ENCODE measurements around the gene RBM28. TPM values are rescaled to one million over a fixed set of nuclear protein-coding genes. Genes with fewer than 3 reads are reported as not detected.

Gene RBM28
- polyA plus RNA-seq, 1 donor (not counting 4 experiments of a cell fraction or from before 2014, with no cell fraction given): 36.4 TPM

- no peak for FAIRE-seq
Observed at GRCh38 chr7:128303643-128304042, 40.1 kb downstream of the RBM28 start.

DNA sequence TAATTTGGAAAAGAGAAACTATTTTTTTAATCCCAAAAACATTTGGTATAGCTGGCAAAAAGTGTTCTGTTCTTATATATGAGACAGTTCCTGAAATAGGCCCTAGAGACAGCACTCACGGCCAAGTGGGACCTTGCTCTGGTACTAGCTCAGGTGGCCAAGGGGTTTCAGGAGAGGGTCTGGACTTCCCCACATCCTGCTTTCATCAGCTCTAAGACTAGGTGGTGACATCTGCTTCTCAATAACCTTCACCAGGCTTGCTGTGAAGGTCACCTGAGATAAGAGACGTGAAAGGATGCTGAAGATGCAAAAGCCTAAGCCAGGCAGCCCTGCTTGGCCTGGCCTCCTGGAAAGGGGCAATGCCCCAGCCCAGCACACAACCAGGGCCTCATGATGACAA is 40.6 kb downstream of the RBM28 start:
- Histone ChIP-seq H3K9me1 (ENCODE audit: control insufficient read depth, extremely low read depth, insufficient read depth, low read length) (no peaks in the 10 kb centered on the region), H3K4me3 (ENCODE audit: control insufficient read depth in 2 of 3, extremely low read depth in 1 of 3, insufficient read depth in 2 of 3, low read depth in 1 of 3, low read length in 3 of 3) (no peak overlapping the region), H3K79me2 (ENCODE audit: control insufficient read depth, insufficient read depth, low read length) (no peaks in the 10 kb centered on the region), H3K4me1 (ENCODE audit: control insufficient read depth, extremely low read depth, insufficient read depth, low read length) (no peaks in the 10 kb centered on the region), H3K36me3 (ENCODE audit: control insufficient read depth in 2 of 2, extremely low read depth in 1 of 2, insufficient read depth in 2 of 2, low read length in 2 of 2) (peaks cover 16 to 22% of the 10 kb centered on the region in 2 experiments), H2AFZ (ENCODE audit: control insufficient read depth, low read length) (no peak overlapping the region), H3K9ac (ENCODE audit: control insufficient read depth, extremely low read depth, insufficient read depth, low read length) (no peak overlapping the region), H3K4me2 (ENCODE audit: control insufficient read depth, extremely low read depth, insufficient read depth, low read depth, low read length) (no peak overlapping the region), H3K9me3 (ENCODE audit: control insufficient read depth, low read depth, low read length) (no peaks in the 10 kb centered on the region), H4K20me1 (ENCODE audit: control insufficient read depth, extremely low read depth, insufficient read depth, low read length) (no peaks in the 10 kb centered on the region), H3K27me3 (ENCODE audit: control insufficient read depth, extremely low read depth, insufficient read depth, low read length) (no peaks in the 10 kb centered on the region), H3K27ac (ENCODE audit: control insufficient read depth, insufficient read depth, low read length) (no peak overlapping the region)
- dilution Hi-C loops (cut with MboI; ENCODE audit: extremely low pct_ligation_motif_present, low sequenced_read_pairs): no loop called here
- DNase-seq (ENCODE audit: low read depth, low spot score): no peak
- no peak for TF ChIP-seq EZH2 (IDR thresholded peaks at IDR 0.05; ENCODE audit: low read length)
- TF ChIP-seq, protein P1, sequence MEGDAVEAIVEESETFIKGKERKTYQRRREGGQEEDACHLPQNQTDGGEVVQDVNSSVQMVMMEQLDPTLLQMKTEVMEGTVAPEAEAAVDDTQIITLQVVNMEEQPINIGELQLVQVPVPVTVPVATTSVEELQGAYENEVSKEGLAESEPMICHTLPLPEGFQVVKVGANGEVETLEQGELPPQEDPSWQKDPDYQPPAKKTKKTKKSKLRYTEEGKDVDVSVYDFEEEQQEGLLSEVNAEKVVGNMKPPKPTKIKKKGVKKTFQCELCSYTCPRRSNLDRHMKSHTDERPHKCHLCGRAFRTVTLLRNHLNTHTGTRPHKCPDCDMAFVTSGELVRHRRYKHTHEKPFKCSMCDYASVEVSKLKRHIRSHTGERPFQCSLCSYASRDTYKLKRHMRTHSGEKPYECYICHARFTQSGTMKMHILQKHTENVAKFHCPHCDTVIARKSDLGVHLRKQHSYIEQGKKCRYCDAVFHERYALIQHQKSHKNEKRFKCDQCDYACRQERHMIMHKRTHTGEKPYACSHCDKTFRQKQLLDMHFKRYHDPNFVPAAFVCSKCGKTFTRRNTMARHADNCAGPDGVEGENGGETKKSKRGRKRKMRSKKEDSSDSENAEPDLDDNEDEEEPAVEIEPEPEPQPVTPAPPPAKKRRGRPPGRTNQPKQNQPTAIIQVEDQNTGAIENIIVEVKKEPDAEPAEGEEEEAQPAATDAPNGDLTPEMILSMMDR (optimal IDR thresholded peaks at IDR 0.05 in 1 of 3, IDR thresholded peaks at IDR 0.05 in 1 of 3, conservative IDR thresholded peaks at IDR 0.05 in 1 of 3; ENCODE audit: extremely low read depth in 1 of 3, insufficient read depth in 2 of 3, low read length in 3 of 3): no peak
- no peak for FAIRE-seq

More at GRCh38 chr7:128303643-128304042, 40.1 kb downstream of the RBM28 start:
- no peak overlapping the region for H3K27ac ChIP-seq (ENCODE audit: control insufficient read depth, insufficient read depth, low read length)
- peaks cover 19 to 22% of the 10 kb centered on the region in 2 experiments for H3K36me3 ChIP-seq (ENCODE audit: control insufficient read depth in 2 of 2, extremely low read depth in 1 of 2, insufficient read depth in 2 of 2, low read length in 2 of 2)
- no peak overlapping the region for H3K4me3 ChIP-seq (ENCODE audit: control insufficient read depth in 2 of 3, extremely low read depth in 1 of 3, insufficient read depth in 2 of 3, low read depth in 1 of 3, low read length in 3 of 3)
- H3K4me1 ChIP-seq (ENCODE audit: control insufficient read depth, extremely low read depth, insufficient read depth, low read length): no peaks in the 10 kb centered on the region
- TF ChIP-seq, protein P1 (optimal IDR thresholded peaks at IDR 0.05 in 1 of 3, IDR thresholded peaks at IDR 0.05 in 1 of 3, conservative IDR thresholded peaks at IDR 0.05 in 1 of 3; ENCODE audit: extremely low read depth in 1 of 3, insufficient read depth in 2 of 3, low read length in 3 of 3): no peak
- no peak for TF ChIP-seq EZH2 (IDR thresholded peaks at IDR 0.05; ENCODE audit: low read length)
- H2AFZ ChIP-seq (ENCODE audit: control insufficient read depth, low read length): no peak overlapping the region
- H3K9ac ChIP-seq (ENCODE audit: control insufficient read depth, extremely low read depth, insufficient read depth, low read length): no peak overlapping the region
- H3K9me3 ChIP-seq (ENCODE audit: control insufficient read depth, low read depth, low read length): no peaks in the 10 kb centered on the region
- no peaks in the 10 kb centered on the region for H3K27me3 ChIP-seq (ENCODE audit: control insufficient read depth, extremely low read depth, insufficient read depth, low read length)
- no peaks in the 10 kb centered on the region for H4K20me1 ChIP-seq (ENCODE audit: control insufficient read depth, extremely low read depth, insufficient read depth, low read length)
- DNase-seq (ENCODE audit: low read depth, low spot score): no peak
- dilution Hi-C loops (cut with MboI; ENCODE audit: extremely low pct_ligation_motif_present, low sequenced_read_pairs): no loop called here
- no peaks in the 10 kb centered on the region for H3K79me2 ChIP-seq (ENCODE audit: control insufficient read depth, insufficient read depth, low read length)
- H3K4me2 ChIP-seq (ENCODE audit: control insufficient read depth, extremely low read depth, insufficient read depth, low read depth, low read length): no peak overlapping the region
- H3K9me1 ChIP-seq (ENCODE audit: control insufficient read depth, extremely low read depth, insufficient read depth, low read length): no peaks in the 10 kb centered on the region

Measured in keratinocyte (primary cell).